ENCODE data around the gene CA5B.

- TF ChIP-seq POLR2A (IDR thresholded peaks at IDR 0.05; ENCODE audit: low read depth, low read length) (no peak), CTCF (IDR thresholded peaks at IDR 0.05; ENCODE audit: extremely low read depth in 1 of 2, insufficient read depth in 1 of 2, low read depth in 1 of 2, low read length in 2 of 2) (peak; percentile 9 to 11)
Observed at GRCh38 chrX:15815779-15816437, 77.8 kb downstream of the CA5B start.

Data from endothelial cell of umbilical vein (primary cell).